ENCODE results near the gene MCCC2. TPM values are rescaled to one million over a fixed set of nuclear protein-coding genes. Genes with fewer than 3 reads are reported as not detected.

The MCCC2 gene
- total and polyA plus RNA-seq, 2 experiments from 2014 or later: 31.9 to 59.1 TPM

DNA sequence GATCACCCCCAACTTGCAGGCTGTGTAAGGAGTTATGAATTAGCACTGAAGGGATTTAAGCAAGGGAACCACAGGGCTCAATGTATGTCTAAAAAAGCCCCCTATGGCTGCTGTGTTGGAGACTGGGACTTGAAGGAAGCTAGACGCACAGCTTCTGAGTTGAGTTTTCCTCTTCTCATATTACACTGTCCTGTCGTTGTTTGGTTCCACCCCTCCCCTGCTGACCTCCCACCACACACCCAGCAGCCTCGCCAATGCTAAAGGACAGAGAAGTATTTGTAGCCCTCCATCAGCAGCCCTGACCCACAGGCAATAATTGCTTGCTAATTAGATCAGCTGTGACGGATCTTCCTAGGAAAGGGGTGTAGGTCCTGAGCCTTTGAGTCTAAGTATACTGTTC, 116.8 kb downstream of the MCCC2 start (continued):
- TF ChIP-seq, protein P1, sequence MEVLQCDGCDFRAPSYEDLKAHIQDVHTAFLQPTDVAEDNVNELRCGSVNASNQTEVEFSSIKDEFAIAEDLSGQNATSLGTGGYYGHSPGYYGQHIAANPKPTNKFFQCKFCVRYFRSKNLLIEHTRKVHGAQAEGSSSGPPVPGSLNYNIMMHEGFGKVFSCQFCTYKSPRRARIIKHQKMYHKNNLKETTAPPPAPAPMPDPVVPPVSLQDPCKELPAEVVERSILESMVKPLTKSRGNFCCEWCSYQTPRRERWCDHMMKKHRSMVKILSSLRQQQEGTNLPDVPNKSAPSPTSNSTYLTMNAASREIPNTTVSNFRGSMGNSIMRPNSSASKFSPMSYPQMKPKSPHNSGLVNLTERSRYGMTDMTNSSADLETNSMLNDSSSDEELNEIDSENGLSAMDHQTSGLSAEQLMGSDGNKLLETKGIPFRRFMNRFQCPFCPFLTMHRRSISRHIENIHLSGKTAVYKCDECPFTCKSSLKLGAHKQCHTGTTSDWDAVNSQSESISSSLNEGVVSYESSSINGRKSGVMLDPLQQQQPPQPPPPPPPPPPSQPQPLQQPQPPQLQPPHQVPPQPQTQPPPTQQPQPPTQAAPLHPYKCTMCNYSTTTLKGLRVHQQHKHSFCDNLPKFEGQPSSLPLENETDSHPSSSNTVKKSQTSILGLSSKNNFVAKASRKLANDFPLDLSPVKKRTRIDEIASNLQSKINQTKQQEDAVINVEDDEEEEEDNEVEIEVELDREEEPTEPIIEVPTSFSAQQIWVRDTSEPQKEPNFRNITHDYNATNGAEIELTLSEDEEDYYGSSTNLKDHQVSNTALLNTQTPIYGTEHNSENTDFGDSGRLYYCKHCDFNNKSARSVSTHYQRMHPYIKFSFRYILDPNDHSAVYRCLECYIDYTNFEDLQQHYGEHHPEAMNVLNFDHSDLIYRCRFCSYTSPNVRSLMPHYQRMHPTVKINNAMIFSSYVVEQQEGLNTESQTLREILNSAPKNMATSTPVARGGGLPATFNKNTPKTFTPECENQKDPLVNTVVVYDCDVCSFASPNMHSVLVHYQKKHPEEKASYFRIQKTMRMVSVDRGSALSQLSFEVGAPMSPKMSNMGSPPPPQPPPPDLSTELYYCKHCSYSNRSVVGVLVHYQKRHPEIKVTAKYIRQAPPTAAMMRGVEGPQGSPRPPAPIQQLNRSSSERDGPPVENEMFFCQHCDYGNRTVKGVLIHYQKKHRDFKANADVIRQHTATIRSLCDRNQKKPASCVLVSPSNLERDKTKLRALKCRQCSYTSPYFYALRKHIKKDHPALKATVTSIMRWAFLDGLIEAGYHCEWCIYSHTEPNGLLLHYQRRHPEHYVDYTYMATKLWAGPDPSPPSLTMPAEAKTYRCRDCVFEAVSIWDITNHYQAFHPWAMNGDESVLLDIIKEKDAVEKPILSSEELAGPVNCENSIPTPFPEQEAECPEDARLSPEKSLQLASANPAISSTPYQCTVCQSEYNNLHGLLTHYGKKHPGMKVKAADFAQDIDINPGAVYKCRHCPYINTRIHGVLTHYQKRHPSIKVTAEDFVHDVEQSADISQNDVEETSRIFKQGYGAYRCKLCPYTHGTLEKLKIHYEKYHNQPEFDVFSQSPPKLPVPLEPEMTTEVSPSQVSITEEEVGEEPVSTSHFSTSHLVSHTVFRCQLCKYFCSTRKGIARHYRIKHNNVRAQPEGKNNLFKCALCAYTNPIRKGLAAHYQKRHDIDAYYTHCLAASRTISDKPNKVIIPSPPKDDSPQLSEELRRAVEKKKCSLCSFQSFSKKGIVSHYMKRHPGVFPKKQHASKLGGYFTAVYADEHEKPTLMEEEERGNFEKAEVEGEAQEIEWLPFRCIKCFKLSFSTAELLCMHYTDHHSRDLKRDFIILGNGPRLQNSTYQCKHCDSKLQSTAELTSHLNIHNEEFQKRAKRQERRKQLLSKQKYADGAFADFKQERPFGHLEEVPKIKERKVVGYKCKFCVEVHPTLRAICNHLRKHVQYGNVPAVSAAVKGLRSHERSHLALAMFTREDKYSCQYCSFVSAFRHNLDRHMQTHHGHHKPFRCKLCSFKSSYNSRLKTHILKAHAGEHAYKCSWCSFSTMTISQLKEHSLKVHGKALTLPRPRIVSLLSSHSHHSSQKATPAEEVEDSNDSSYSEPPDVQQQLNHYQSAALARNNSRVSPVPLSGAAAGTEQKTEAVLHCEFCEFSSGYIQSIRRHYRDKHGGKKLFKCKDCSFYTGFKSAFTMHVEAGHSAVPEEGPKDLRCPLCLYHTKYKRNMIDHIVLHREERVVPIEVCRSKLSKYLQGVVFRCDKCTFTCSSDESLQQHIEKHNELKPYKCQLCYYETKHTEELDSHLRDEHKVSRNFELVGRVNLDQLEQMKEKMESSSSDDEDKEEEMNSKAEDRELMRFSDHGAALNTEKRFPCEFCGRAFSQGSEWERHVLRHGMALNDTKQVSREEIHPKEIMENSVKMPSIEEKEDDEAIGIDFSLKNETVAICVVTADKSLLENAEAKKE (CRISPR knock-in tag; IDR thresholded peaks at IDR 0.05): no peak
- TF ChIP-seq, protein P2, sequence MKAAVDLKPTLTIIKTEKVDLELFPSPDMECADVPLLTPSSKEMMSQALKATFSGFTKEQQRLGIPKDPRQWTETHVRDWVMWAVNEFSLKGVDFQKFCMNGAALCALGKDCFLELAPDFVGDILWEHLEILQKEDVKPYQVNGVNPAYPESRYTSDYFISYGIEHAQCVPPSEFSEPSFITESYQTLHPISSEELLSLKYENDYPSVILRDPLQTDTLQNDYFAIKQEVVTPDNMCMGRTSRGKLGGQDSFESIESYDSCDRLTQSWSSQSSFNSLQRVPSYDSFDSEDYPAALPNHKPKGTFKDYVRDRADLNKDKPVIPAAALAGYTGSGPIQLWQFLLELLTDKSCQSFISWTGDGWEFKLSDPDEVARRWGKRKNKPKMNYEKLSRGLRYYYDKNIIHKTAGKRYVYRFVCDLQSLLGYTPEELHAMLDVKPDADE (IDR thresholded peaks at IDR 0.05): no peak
- TF ChIP-seq STAT1 (IDR thresholded peaks at IDR 0.05; ENCODE audit: unreplicated experiment) (no peak), ZNF331 (CRISPR knock-in tag; IDR thresholded peaks at IDR 0.05; ENCODE audit: low read depth) (no peak), EZH2 (IDR thresholded peaks at IDR 0.05; ENCODE audit: low read depth, unreplicated experiment) (no peak), POLR2AphosphoS5 (IDR thresholded peaks at IDR 0.05; ENCODE audit: low read depth) (no peak), CREB1 (CRISPR knock-in tag; IDR thresholded peaks at IDR 0.05; ENCODE audit: low read depth) (no peak), EZH2phosphoT487 (IDR thresholded peaks at IDR 0.05; ENCODE audit: unreplicated experiment) (no peak), ZNF114 (CRISPR knock-in tag; IDR thresholded peaks at IDR 0.05) (no peak)
- TF ChIP-seq, protein P3, sequence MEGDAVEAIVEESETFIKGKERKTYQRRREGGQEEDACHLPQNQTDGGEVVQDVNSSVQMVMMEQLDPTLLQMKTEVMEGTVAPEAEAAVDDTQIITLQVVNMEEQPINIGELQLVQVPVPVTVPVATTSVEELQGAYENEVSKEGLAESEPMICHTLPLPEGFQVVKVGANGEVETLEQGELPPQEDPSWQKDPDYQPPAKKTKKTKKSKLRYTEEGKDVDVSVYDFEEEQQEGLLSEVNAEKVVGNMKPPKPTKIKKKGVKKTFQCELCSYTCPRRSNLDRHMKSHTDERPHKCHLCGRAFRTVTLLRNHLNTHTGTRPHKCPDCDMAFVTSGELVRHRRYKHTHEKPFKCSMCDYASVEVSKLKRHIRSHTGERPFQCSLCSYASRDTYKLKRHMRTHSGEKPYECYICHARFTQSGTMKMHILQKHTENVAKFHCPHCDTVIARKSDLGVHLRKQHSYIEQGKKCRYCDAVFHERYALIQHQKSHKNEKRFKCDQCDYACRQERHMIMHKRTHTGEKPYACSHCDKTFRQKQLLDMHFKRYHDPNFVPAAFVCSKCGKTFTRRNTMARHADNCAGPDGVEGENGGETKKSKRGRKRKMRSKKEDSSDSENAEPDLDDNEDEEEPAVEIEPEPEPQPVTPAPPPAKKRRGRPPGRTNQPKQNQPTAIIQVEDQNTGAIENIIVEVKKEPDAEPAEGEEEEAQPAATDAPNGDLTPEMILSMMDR (conservative IDR thresholded peaks at IDR 0.05; ENCODE audit: low read depth in 2 of 2): no peak

Measured in GM23338 (cell line).